Prostate gland (tissue), 2 donors: ENCODE results near the gene ARL8B.

ENCODE experiments used
- POLR2A ChIP-seq: fragments of 450-650 bp; IDR thresholded peaks from one replicate; pipeline ENCODE4 v1.6.1; 2016; ENCODE audit warnings: antibody characterized with exemption, mild to moderate bottlenecking
- TF ChIP-seq, protein P1 (sequence below), 4 experiments: fragments of 200-600 bp in 2 of 4; fragments of 450-650 bp in 2 of 4; sonication (generic) in 2 of 4; IDR thresholded peaks; 1 replicate in 3 of 4; 2 replicates in 1 of 4; pipeline ENCODE4 v1.5.1; 2016 to 2019; ENCODE audit warnings: antibody characterized with exemption in 4 of 4, mild to moderate bottlenecking in 2 of 4, moderate library complexity in 2 of 4

GRCh38 chr3:5162102-5162501 is 40.0 kb downstream of the ARL8B start:
- TF ChIP-seq, protein P1, sequence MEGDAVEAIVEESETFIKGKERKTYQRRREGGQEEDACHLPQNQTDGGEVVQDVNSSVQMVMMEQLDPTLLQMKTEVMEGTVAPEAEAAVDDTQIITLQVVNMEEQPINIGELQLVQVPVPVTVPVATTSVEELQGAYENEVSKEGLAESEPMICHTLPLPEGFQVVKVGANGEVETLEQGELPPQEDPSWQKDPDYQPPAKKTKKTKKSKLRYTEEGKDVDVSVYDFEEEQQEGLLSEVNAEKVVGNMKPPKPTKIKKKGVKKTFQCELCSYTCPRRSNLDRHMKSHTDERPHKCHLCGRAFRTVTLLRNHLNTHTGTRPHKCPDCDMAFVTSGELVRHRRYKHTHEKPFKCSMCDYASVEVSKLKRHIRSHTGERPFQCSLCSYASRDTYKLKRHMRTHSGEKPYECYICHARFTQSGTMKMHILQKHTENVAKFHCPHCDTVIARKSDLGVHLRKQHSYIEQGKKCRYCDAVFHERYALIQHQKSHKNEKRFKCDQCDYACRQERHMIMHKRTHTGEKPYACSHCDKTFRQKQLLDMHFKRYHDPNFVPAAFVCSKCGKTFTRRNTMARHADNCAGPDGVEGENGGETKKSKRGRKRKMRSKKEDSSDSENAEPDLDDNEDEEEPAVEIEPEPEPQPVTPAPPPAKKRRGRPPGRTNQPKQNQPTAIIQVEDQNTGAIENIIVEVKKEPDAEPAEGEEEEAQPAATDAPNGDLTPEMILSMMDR (IDR thresholded peaks at IDR 0.05), result no peak
- no peak for TF ChIP-seq POLR2A
